Activated CD8-positive, alpha-beta memory T cell treated with anti-CD3 and anti-CD28 coated beads for 1 hour (primary cell): Measurements from ENCODE around the gene AGBL1.

Source experiments
- DNase-seq, 2 donors: peaks; one replicate each; pipeline ENCODE4 v3.0.0-alpha.2; 2020; ENCODE audit warnings: low read depth in 1 of 2; ENCODE audit errors: extremely low read depth in 1 of 2

Gene AGBL1

DNA sequence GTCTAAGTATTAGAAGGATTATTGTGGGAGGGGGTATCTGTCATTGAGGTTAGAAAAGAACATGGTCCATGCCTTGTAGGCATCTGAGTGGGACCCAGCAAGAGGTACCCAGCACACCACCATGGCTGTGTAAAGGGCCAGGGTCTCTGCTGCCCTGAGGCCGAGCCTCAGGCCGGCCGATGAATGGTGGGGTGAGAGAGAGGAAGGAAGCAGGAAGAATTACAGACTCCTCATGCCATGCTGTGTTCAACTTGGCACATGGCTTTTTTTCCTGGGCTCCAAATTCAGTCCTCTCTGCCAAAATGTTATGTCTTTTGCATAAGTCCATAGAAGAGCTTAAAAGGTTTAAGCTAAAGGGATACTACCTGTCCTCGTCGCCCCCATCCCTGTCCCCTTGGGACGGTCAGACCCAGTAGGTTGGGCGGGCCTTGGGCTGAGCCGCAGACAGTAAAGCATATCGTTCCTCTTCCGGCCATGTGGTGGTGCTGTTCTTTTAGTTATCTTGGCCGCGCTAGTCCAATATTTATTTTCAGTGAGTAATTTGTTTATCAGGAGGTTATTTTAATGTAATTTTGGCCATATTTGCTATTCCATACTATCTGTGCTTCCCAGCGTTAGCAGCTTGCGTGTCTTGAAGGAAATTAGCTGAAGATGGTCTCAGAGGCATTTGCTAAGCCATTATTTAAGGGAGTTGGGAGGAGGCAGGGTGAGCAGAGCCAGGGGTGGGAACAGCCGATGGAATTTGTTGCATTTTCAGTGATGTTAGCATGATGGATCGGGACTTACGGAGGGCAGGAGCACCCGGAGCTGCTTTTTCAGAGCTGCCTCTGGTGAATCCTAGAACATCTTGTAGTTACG lies 152.4 kb downstream of the AGBL1 start:
- no peak for DNase-seq

- no peak for DNase-seq
Observed at GRCh38 chr15:86235667-86236066, 156.0 kb downstream of the AGBL1 start.

DNA sequence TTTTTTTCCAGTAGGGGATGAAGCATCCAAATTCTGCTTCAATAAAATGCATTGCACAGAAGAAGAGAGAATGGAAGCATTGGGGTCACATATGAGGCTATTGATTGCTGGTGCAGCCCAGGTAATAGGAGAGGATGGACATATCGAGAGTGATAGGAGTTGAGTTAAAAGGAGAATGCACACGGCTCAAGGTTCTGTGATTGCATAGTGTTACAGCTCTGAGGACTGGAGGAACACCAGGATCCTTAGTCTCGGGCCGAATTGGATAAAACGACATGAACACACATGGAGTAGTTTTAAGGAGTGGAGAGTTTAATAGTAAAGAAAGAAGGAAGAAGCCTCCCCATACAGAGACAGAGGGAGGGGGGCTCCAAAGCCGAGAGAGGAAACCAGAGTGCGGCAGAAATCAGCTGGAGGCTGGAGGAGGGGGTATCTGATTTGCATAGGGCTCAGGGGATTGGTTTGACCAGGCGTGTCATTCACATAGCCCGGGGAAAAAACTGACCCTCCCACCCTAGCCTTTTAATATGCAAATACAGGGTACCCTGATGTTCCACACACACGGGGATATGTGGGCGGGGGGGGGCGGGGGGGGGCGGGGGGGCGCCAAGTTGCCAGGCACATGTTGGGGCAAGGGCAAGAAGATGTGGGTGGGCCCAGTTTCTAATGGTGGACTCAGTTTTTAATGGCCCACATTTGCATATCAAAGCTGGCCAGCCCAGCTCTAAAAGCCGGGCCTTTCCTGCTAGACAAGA lies 156.9 kb downstream of the AGBL1 start:
- DNase-seq, result no peak

DNA sequence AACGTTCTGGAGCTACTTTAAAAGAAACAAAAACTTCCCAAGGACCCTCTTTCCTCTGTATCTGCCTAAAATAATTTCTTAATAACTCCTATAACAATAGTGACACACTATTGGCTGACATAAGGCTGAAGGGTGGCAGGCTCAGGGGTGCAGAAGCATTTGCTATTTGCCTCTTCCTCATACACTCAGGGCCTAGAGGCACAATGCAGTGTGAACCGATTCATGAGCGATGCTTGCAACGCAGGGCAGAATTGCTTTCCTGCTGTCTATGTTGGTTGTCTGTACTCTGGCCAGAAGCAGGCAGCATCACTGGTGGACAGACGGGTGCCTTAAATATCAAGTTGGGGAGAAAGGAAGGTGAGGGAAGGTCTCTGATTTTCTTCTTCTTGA lies 157.4 kb downstream of the AGBL1 start:
- no peak for DNase-seq

- DNase-seq, result no peak
Observed at GRCh38 chr15:86247249-86247955, 167.7 kb downstream of the AGBL1 start.

- DNase-seq, result no peak
Observed at GRCh38 chr15:86255247-86255646, 175.6 kb downstream of the AGBL1 start.

- no peak for DNase-seq
Observed at GRCh38 chr15:86256628-86257027, 177.0 kb downstream of the AGBL1 start.

DNA sequence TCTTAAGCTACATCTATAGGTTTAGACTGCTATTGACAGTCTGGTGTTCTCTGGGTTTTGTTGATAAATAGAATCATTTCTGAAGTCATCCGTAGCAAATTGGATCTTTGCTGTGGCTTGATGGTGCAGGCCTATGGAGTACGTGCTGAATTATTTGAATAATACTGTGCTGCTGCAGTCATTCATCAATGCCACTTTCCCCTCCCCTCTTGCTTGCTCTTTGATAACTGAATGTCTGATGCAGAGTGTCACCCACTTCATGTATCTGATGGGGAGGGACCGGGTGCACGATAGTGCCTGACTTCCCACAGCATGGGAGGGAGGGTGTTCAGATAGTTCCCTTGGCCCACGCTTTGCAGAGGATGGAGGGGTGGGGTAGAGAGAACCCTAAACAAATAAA lies 179.9 kb downstream of the AGBL1 start:
- no peak for DNase-seq

DNA sequence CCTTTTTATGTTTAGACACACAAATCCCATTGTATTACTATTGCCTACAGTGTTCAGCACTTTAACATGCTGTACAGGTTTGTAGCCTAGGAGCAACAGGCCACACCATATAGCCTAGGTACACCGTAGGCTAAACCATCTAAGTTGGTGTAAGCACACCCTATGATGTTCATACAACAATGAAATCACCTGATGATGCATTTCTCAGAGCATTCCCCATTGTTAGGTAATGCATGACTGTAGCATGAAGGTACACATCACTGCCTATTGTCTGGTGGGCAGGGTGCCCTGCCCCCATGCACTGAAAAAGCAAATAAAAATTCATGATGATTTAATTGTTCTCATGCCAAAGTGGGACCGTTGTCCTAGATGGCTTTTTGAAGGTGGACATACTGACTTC lies 183.6 kb downstream of the AGBL1 start:
- no peak for DNase-seq

GRCh38 chr15:86266896-86267484 lies 187.3 kb downstream of the AGBL1 start:
- DNase-seq, result no peak

- DNase-seq, result no peak
Observed at GRCh38 chr15:86267892-86268291, 188.2 kb downstream of the AGBL1 start.

- no peak for DNase-seq
Observed at GRCh38 chr15:86268558-86268957, 188.9 kb downstream of the AGBL1 start.

- DNase-seq, result no peak
Observed at GRCh38 chr15:86273309-86273708, 193.6 kb downstream of the AGBL1 start.

- no peak for DNase-seq
Observed at GRCh38 chr15:86275361-86275760, 195.7 kb downstream of the AGBL1 start.

GRCh38 chr15:86278586-86278985 lies 198.9 kb downstream of the AGBL1 start:
- DNase-seq, result no peak

DNA sequence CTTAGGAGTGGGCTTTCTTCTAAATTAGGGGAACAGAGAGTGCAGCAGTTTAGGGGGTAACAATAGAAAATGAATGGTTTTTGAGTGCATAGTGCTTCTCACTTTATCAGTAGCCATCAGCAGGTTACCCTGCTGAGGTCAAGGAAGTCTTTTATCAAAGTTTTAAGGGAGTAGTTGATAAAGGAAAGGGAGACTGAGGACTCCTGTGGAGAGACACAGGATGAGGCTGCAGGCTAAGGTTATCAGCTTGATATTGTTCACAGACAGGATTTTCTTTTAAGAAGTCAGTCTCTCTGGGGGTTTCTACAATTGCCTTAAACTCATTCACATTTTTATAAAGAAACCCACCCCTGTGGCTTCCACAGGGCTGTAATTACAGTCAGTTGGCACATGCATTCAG lies 205.0 kb downstream of the AGBL1 start:
- no peak for DNase-seq

DNA sequence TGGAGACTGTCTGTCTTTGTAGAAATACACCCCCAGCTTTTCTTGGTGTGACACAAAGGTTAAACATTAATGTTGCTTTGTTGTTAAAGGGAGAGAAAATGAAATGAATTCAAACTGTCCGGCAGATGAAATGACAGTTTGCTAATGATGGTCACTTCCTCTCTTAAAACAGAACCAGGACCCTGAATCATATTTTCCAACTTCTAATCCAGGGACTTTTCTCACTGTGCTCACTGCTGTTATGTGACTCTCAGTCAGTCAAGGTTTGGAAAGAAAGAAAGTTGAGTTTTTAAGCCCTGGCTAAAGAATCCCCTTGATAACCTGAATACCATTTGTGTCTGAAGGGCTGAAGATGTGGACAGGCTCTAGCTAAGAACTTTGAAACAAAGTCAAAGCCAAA lies 215.8 kb downstream of the AGBL1 start:
- no peak for DNase-seq

GRCh38 chr15:86296769-86297168 lies 217.1 kb downstream of the AGBL1 start:
- no peak for DNase-seq

DNA sequence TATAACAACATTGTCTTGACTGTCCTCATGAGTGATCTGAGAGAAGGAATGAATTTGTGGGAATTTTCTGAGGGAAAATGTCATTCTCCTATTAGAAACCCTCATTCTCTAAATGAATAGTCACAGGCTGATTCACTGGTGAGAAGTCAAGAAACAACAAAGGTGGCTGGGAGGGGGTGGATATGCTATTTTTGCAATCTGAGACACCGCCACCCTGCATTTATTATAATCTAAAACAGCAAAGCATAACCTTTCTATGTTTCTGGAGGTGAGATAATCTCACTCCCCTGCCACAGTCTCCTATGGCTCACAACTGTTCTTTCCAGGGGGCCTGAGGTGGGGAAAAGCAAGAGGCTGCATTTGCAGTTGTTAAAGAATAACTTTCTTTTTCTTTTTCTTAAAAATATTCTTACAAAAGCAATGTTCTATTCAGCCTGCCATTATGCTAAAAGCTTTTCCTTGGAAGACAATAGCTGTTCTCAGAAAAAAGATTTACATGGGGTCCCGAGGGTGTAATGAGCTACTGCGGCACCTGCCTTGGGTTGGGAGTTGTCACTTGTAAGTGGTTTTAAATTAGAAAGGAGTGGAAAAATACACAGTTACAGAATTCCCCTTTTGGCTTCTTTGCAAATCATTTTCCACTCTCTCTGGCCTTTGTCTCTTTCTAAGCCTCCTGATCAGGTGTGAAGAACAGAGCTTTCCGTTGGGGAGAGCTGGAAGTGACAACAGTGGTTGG lies 220.9 kb downstream of the AGBL1 start:
- no peak for DNase-seq

GRCh38 chr15:86311568-86312280 lies 232.1 kb downstream of the AGBL1 start:
- DNase-seq, result no peak
